H1 (cell line): ENCODE results near the gene SLC11A1.

ENCODE experiments used
- NANOG ChIP-seq: IDR thresholded peaks from 2 replicates; pipeline ENCODE4 v1.6.1; 2011; ENCODE audit warnings: low read length, low read depth, mild to moderate bottlenecking, inconsistent platforms; ENCODE audit not compliant: insufficient read depth, poor library complexity, severe bottlenecking
- PHF8 ChIP-seq: fragments of 200-600 bp; sonication (generic); conservative IDR thresholded peaks from 2 replicates; pipeline ENCODE4 v1.7.1; 2012; ENCODE audit warnings: low read depth, mild to moderate bottlenecking, inconsistent platforms, low read length, moderate library complexity
- POLR2A ChIP-seq, 2 experiments: IDR thresholded peaks; 1 replicate in 1 of 2; 2 replicates in 1 of 2; pipeline ENCODE4 v1.6.1; 2011; ENCODE audit warnings: low read depth in 2 of 2, low read length in 2 of 2, mild to moderate bottlenecking in 2 of 2; ENCODE audit errors: control extremely low read depth in 1 of 2
- POLR2AphosphoS5 ChIP-seq: IDR thresholded peaks from 2 replicates; pipeline ENCODE4 v1.6.1; 2011; ENCODE audit warnings: low read depth, low read length
- POU5F1 ChIP-seq: IDR thresholded peaks from 2 replicates; pipeline ENCODE4 v1.6.1; 2011; ENCODE audit warnings: low read depth, mild to moderate bottlenecking, low read length, moderate library complexity
- RNF2 ChIP-seq: fragments of 200-900, 300-1000 bp; sonication (generic); IDR thresholded peaks from 2 replicates; pipeline ENCODE4 v1.7.1; 2016; ENCODE audit warnings: borderline replicate concordance, low read depth, mild to moderate bottlenecking, antibody characterized with exemption, low read length; ENCODE audit not compliant: poor library complexity, severe bottlenecking; ENCODE audit errors: missing control alignments
- SIN3A ChIP-seq, 2 experiments: IDR thresholded peaks in 1 of 2; conservative IDR thresholded peaks in 1 of 2; 2 replicates each; pipeline ENCODE4 v1.6.1; 2011 to 2012; ENCODE audit warnings: low read length in 2 of 2, improper control_type of control experiment in 1 of 2, low read depth in 1 of 2, mild to moderate bottlenecking in 1 of 2
- ZNF274 ChIP-seq: IDR thresholded peaks from 2 replicates; pipeline ENCODE4 v1.7.0; 2012; ENCODE audit warnings: low read length, borderline replicate concordance; ENCODE audit errors: extremely low read depth
- TF ChIP-seq, protein P1 (sequence below), 3 experiments: IDR thresholded peaks; 1 replicate in 2 of 3; 2 replicates in 1 of 3; pipeline versions ENCODE4 v1.5.1 to v1.6.1; 2011; ENCODE audit warnings: low read length in 3 of 3, mild to moderate bottlenecking in 3 of 3, inconsistent platforms in 2 of 3, low read depth in 1 of 3, moderate library complexity in 1 of 3; ENCODE audit not compliant: insufficient read depth in 1 of 3; ENCODE audit errors: control extremely low read depth in 1 of 3
- TF ChIP-seq, protein P2 (sequence below): IDR thresholded peaks from 2 replicates; pipeline ENCODE4 v1.6.1; 2012; ENCODE audit warnings: inconsistent platforms

DNA sequence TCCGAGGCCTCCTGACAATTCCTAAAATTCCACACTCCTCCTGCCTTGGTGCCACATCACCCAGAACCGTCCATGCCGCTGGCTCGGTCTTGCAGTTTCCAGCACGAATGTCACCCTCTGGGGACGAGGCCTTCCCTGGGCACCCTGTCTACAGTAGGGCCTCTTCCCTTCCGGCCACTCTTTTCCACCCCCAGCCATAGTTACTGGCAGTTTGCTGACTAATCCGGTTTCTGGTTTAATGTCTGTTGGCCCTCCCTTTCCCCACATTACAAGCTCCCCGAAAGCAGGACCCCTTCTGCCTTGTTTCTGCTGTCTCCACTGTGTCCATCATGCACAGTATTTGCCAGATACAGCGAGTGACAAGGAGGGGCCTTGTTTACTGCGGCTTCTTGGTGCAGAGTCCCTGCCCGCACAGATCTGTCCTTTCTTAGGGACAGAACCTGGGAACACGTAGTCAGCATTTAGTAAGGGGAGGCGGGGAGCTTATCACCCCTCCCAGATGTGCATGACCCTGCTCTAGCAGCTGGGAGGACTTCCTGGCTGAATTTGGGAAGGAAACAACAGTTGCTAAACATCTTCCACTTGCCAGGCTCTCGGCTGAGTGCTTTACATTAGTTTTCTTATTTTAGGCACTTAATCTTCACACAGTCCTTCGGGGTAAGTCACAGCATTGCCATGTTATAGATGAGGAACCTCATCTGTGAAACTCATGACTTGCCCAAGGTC lies 49.0 kb upstream of the SLC11A1 start:
- TF ChIP-seq POU5F1 (no peak), PHF8 (no peak), POLR2A (IDR thresholded peaks at IDR 0.05; ENCODE audit: control extremely low read depth in 1 of 2, low read depth in 2 of 2, low read length in 2 of 2) (no peak), POLR2AphosphoS5 (no peak), ZNF274 (no peak), NANOG (no peak), RNF2 (no peak), SIN3A (conservative IDR thresholded peaks at IDR 0.05 in 1 of 2, IDR thresholded peaks at IDR 0.05 in 1 of 2; ENCODE audit: low read depth in 1 of 2, low read length in 2 of 2) (no peak)
- TF ChIP-seq, protein P1, sequence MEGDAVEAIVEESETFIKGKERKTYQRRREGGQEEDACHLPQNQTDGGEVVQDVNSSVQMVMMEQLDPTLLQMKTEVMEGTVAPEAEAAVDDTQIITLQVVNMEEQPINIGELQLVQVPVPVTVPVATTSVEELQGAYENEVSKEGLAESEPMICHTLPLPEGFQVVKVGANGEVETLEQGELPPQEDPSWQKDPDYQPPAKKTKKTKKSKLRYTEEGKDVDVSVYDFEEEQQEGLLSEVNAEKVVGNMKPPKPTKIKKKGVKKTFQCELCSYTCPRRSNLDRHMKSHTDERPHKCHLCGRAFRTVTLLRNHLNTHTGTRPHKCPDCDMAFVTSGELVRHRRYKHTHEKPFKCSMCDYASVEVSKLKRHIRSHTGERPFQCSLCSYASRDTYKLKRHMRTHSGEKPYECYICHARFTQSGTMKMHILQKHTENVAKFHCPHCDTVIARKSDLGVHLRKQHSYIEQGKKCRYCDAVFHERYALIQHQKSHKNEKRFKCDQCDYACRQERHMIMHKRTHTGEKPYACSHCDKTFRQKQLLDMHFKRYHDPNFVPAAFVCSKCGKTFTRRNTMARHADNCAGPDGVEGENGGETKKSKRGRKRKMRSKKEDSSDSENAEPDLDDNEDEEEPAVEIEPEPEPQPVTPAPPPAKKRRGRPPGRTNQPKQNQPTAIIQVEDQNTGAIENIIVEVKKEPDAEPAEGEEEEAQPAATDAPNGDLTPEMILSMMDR (IDR thresholded peaks at IDR 0.05; ENCODE audit: control extremely low read depth in 1 of 3, insufficient read depth in 1 of 3, low read depth in 1 of 3, low read length in 3 of 3), result no peak
- TF ChIP-seq, protein P2, sequence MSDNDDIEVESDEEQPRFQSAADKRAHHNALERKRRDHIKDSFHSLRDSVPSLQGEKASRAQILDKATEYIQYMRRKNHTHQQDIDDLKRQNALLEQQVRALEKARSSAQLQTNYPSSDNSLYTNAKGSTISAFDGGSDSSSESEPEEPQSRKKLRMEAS, result no peak
